Activated T-helper 2 cell treated with anti-CD3 and anti-CD28 coated beads, Interferon-gamma antibody, Interleukin-2, Interleukin-4, amounts not matched to agents 10 μg/mL and 5 μg/mL and 100 μg/mL, durations not matched to agents 14 hours and 24 hours and 36 hours (primary cell): ENCODE results near the gene CLINT1. TPM values are rescaled to one million over a fixed set of nuclear protein-coding genes. Genes with fewer than 3 reads are reported as not detected.
"Not testable (repeated sequence)": the region's sequence is repeated elsewhere in the genome, so short reads cannot be mapped to it uniquely, and the experiment has no call there.

Source experiments
- DNase-seq: peaks from one replicate; pipeline ENCODE4 v3.0.0; 2021; ENCODE audit warnings: low spot score
- H3K27ac Mint-ChIP-seq: one replicate; pipeline ENCODE4 v1.8.0; 2021; ENCODE audit warnings: mixed read lengths
- H3K27me3 Mint-ChIP-seq: one replicate; pipeline ENCODE4 v1.8.0; 2021; ENCODE audit warnings: low read depth, mixed read lengths
- H3K36me3 Mint-ChIP-seq: one replicate; pipeline ENCODE4 v1.8.0; 2021; ENCODE audit warnings: low read depth, mixed read lengths
- H3K4me1 Mint-ChIP-seq: one replicate; pipeline ENCODE4 v1.8.0; 2021; ENCODE audit warnings: low read depth, mixed read lengths
- H3K4me3 Mint-ChIP-seq: one replicate; pipeline ENCODE4 v1.8.0; 2021; ENCODE audit warnings: low read depth, mild to moderate bottlenecking, moderate library complexity, mixed read lengths
- H3K9me3 Mint-ChIP-seq: one replicate; pipeline ENCODE4 v1.8.0; 2021; ENCODE audit warnings: mixed read lengths
- intact Hi-C: fragments of 100-400 bp; cut with micrococcal nuclease; formaldehyde crosslinking; loops from one replicate; pipeline ENCODE4 v1.15.1; 2023
- total RNA-seq: library from RNA; stranded (reverse); gene quantifications from 2 replicates; pipeline ENCODE4 v1.2.3, GENCODE V29; 2022

Gene CLINT1
- total RNA-seq, 1 donor from 2014 or later, result 95.2 TPM

- H3K36me3 Mint-ChIP-seq, H3K27ac Mint-ChIP-seq, H3K9me3 Mint-ChIP-seq, H3K4me3 Mint-ChIP-seq, H3K27me3 Mint-ChIP-seq, DNase-seq, intact Hi-C loops: not testable (repeated sequence)
- peaks cover 10% of the 10 kb centered on the region for H3K4me1 Mint-ChIP-seq
Measured at GRCh38 chr5:157881498-157881897, 22.6 kb upstream of the CLINT1 start.

- Mint-ChIP-seq H3K36me3 (no peaks in the 10 kb centered on the region), H3K4me3 (no peak overlapping the region), H3K9me3 (no peaks in the 10 kb centered on the region), H3K4me1 (peaks cover 10% of the 10 kb centered on the region), H3K27ac (no peak overlapping the region), H3K27me3 (peaks cover 6% of the 10 kb centered on the region)
- intact Hi-C loops, result no loop called here
- DNase-seq, result no peak
Measured at GRCh38 chr5:157877821-157878220, 18.9 kb upstream of the CLINT1 start.

GRCh38 chr5:157874861-157875260 lies 15.9 kb upstream of the CLINT1 start:
- H3K27me3 Mint-ChIP-seq, result peaks cover 4% of the 10 kb centered on the region
- H3K4me1 Mint-ChIP-seq, result peaks cover 21% of the 10 kb centered on the region
- no peak overlapping the region for H3K4me3 Mint-ChIP-seq
- H3K36me3 Mint-ChIP-seq, result no peaks in the 10 kb centered on the region
- intact Hi-C loops, result no loop called here
- no peak for DNase-seq
- H3K9me3 Mint-ChIP-seq, result no peaks in the 10 kb centered on the region
- H3K27ac Mint-ChIP-seq, result no peak overlapping the region

GRCh38 chr5:157870837-157871834 lies 12.2 kb upstream of the CLINT1 start:
- H3K9me3 Mint-ChIP-seq, result peaks cover 4% of the 10 kb centered on the region
- intact Hi-C loops, result loop anchor here (1.0 kb wide), 1 partner anchor 10 kb away; no protein-coding TSS in a partner anchor
- no peaks in the 10 kb centered on the region for H3K36me3 Mint-ChIP-seq
- H3K27me3 Mint-ChIP-seq, result peaks cover 4% of the 10 kb centered on the region
- H3K4me1 Mint-ChIP-seq, result peaks cover 16% of the 10 kb centered on the region
- no peak for DNase-seq
- no peak overlapping the region for H3K4me3 Mint-ChIP-seq
- peak overlapping the region; percentile 47 for H3K27ac Mint-ChIP-seq

- intact Hi-C loops, result no loop called here
- H3K9me3 Mint-ChIP-seq, result peaks cover 4% of the 10 kb centered on the region
- H3K4me3 Mint-ChIP-seq, result no peak overlapping the region
Measured at GRCh38 chr5:157867751-157868387, 8.9 kb upstream of the CLINT1 start.

GRCh38 chr5:157866536-157866935 lies 7.6 kb upstream of the CLINT1 start:
- H3K27ac Mint-ChIP-seq, result no peak overlapping the region
- H3K36me3 Mint-ChIP-seq, result no peaks in the 10 kb centered on the region
- peaks cover 18% of the 10 kb centered on the region for H3K4me1 Mint-ChIP-seq
- no peak for DNase-seq
- H3K4me3 Mint-ChIP-seq, result no peak overlapping the region
- intact Hi-C loops, result no loop called here
- peaks cover 4% of the 10 kb centered on the region for H3K9me3 Mint-ChIP-seq
- no peaks in the 10 kb centered on the region for H3K27me3 Mint-ChIP-seq

More at GRCh38 chr5:157867751-157868387, 8.9 kb upstream of the CLINT1 start:
- no peak overlapping the region for H3K27ac Mint-ChIP-seq
- no peaks in the 10 kb centered on the region for H3K36me3 Mint-ChIP-seq
- H3K27me3 Mint-ChIP-seq, result no peaks in the 10 kb centered on the region
- no peak for DNase-seq
- H3K4me1 Mint-ChIP-seq, result peaks cover 14% of the 10 kb centered on the region

- DNase-seq, result no peak
- Mint-ChIP-seq H3K27me3 (no peaks in the 10 kb centered on the region), H3K4me3 (no peak overlapping the region), H3K4me1 (peaks cover 19% of the 10 kb centered on the region), H3K27ac (no peak overlapping the region), H3K9me3 (peaks cover 4% of the 10 kb centered on the region), H3K36me3 (no peaks in the 10 kb centered on the region)
- intact Hi-C loops, result no loop called here
Measured at GRCh38 chr5:157865781-157866180, 6.8 kb upstream of the CLINT1 start.

- Mint-ChIP-seq H3K27ac (no peak overlapping the region), H3K36me3 (no peaks in the 10 kb centered on the region), H3K4me1 (peaks cover 29% of the 10 kb centered on the region), H3K9me3 (no peaks in the 10 kb centered on the region), H3K4me3 (no peak overlapping the region), H3K27me3 (no peaks in the 10 kb centered on the region)
- intact Hi-C loops, result no loop called here
- no peak for DNase-seq
Measured at GRCh38 chr5:157864067-157864466, 5.1 kb upstream of the CLINT1 start.

- Mint-ChIP-seq H3K27ac (no peak overlapping the region), H3K4me3 (no peak overlapping the region), H3K4me1 (peaks cover 36% of the 10 kb centered on the region), H3K9me3 (no peaks in the 10 kb centered on the region), H3K36me3 (no peaks in the 10 kb centered on the region), H3K27me3 (no peaks in the 10 kb centered on the region)
- intact Hi-C loops, result no loop called here
- no peak for DNase-seq
Measured at GRCh38 chr5:157862183-157862851, 3.4 kb upstream of the CLINT1 start.

GRCh38 chr5:157860898-157861890 lies 2.2 kb upstream of the CLINT1 start:
- no peak for DNase-seq
- Mint-ChIP-seq H3K27me3 (no peaks in the 10 kb centered on the region), H3K4me3 (peak overlapping the region; percentile 62), H3K36me3 (peaks cover 9% of the 10 kb centered on the region), H3K4me1 (peaks cover 45% of the 10 kb centered on the region), H3K27ac (peak overlapping the region; percentile 85), H3K9me3 (no peaks in the 10 kb centered on the region)
- intact Hi-C loops, result loop anchor here (1.0 kb wide), 1 partner anchor 10 kb away; no protein-coding TSS in a partner anchor

- H3K4me1 Mint-ChIP-seq, result peaks cover 58% of the 10 kb centered on the region
- H3K9me3 Mint-ChIP-seq, result no peaks in the 10 kb centered on the region
- peak overlapping the region; percentile 98 for H3K27ac Mint-ChIP-seq
- peaks cover 20% of the 10 kb centered on the region for H3K36me3 Mint-ChIP-seq
- DNase-seq, result no peak
- peak overlapping the region; percentile 86 for H3K4me3 Mint-ChIP-seq
- H3K27me3 Mint-ChIP-seq, result no peaks in the 10 kb centered on the region
- intact Hi-C loops, result loop anchor here (2.0 to 5.0 kb wide), 6 partner anchors 60 to 1553 kb away; partner anchors contain the start of gene THG1L
Measured at GRCh38 chr5:157859227-157859575, 256 bp upstream of the CLINT1 start.
